ENCODE results near the gene CPN2. TPM values are rescaled to one million over a fixed set of nuclear protein-coding genes. Genes with fewer than 3 reads are reported as not detected.
A peak's percentile ranks its signal among the peaks of the same experiment; 100 is the strongest.

Gene CPN2
- total RNA-seq, 4 donors from 2014 or later: not detected

DNA sequence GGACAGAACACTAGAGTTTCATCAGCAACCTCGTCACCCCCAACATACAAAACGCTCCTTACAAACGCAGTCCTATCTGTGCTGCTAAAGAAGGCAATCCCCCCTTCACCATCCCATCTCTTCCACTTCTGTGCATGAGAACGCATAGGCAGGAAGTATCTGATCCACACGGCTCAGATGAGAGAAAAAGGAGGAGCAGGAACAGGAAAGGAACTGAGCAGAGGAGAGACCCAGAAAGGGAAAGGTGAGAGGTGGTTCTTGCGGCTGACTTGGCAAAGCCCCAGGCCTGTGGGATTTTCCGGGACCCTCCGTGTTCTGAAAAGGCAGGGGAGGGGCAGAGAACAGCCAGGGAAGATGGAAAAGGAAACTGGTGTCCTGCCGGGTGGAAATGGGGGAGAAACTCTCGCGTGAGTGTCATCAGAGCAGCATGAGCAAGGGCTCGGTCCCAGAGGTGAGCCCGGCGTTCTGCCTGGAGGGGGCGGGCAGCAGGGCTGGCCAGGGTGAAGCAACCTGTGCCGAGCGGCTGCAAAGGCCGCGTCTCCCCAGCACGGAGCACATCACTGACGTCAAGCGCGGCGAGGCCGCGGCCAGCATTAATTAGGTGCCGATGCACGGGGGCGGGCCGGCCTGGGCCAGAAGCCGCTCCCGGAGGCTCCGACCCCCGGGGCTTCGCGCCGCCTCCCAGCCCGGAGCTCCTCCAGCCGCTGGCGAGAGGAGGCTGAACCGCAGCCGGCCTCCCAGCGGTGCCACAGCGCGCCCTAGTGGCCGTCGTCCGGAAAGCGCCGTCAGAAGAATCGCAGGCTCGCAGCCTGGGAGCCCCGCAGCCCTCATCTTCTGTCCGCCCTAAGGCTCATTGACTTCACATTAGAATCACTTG is 35.8 kb downstream of the CPN2 start:
- DNase-seq (ENCODE audit: low spot score in 2 of 2): peak; percentile 72 to 73
- peak overlapping the region; percentile 36 to 55 (median 47) for H3K4me3 ChIP-seq
- TF ChIP-seq EP300 (IDR thresholded peaks at IDR 0.05): peak in 1 of 2 donors; percentile 77
- TF ChIP-seq, protein P1, sequence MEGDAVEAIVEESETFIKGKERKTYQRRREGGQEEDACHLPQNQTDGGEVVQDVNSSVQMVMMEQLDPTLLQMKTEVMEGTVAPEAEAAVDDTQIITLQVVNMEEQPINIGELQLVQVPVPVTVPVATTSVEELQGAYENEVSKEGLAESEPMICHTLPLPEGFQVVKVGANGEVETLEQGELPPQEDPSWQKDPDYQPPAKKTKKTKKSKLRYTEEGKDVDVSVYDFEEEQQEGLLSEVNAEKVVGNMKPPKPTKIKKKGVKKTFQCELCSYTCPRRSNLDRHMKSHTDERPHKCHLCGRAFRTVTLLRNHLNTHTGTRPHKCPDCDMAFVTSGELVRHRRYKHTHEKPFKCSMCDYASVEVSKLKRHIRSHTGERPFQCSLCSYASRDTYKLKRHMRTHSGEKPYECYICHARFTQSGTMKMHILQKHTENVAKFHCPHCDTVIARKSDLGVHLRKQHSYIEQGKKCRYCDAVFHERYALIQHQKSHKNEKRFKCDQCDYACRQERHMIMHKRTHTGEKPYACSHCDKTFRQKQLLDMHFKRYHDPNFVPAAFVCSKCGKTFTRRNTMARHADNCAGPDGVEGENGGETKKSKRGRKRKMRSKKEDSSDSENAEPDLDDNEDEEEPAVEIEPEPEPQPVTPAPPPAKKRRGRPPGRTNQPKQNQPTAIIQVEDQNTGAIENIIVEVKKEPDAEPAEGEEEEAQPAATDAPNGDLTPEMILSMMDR (IDR thresholded peaks at IDR 0.05): peak; percentile 93 to 98 (median 94)
- TF ChIP-seq POLR2A (IDR thresholded peaks at IDR 0.05): no peak
- 5 to 6% methylated on average over 33 to 39 of the region's 54 CpGs for WGBS, 2 donors
- H3K36me3 ChIP-seq: no peaks in the 10 kb centered on the region
- H3K4me1 ChIP-seq: peaks cover 0 to 51% (median 16%) of the 10 kb centered on the region in 4 donors
- peaks cover 0 to 10% (median 0%) of the 10 kb centered on the region in 4 donors for H3K9me3 ChIP-seq
- H3K27me3 ChIP-seq: peaks cover 0 to 3% of the 10 kb centered on the region in 2 donors
- H3K27ac ChIP-seq: peak overlapping the region in 3 of 4 donors; percentile 31 to 84 (median 74)

DNA sequence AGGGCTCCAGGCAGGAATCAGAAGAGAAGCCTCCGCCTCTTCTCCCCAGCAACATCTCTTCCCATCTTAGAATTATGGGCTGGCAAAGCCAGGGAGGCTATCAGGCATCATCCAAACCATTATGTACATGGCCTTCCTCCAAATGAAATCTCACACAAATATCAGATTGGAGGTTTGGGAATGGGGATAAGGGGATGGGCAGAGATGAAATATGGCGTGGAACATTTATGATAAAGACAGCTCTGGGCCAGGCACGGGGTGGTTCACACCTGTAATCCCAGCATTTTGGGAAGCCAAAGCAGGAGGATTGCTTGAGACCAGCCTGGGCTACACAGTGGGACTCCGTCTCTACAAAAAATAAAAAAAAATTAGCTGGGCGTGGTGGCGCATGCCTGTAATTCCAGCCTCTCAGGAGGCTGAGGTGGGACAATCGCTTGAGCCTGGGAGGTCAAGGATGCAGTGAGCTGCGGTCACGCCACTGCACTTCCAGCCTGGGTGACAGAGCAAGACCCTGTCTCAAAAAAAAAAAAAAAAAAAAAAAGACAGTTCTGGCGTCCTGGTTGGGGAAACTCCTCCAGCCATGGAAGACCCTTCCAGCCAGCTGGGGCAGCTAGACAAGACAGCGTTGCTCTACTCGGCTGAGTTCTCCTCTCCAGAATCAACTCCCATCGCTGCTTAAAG is 36.6 kb downstream of the CPN2 start:
- DNase-seq (ENCODE audit: low spot score in 2 of 2): no peak
- peak overlapping the region in 2 of 4 donors; percentile 74 to 84 for H3K27ac ChIP-seq
- WGBS, 2 donors: 72 to 81% methylated on average over 13 of the region's 13 CpGs
- H3K4me1 ChIP-seq: peaks cover 0 to 57% (median 16%) of the 10 kb centered on the region in 4 donors
- H3K27me3 ChIP-seq: peaks cover 0 to 3% of the 10 kb centered on the region in 2 donors
- no peaks in the 10 kb centered on the region for H3K36me3 ChIP-seq
- TF ChIP-seq, protein P1 (IDR thresholded peaks at IDR 0.05): no peak
- no peak for TF ChIP-seq EP300 (IDR thresholded peaks at IDR 0.05)
- TF ChIP-seq POLR2A (IDR thresholded peaks at IDR 0.05): no peak
- H3K9me3 ChIP-seq: peaks cover 0 to 10% (median 0%) of the 10 kb centered on the region in 4 donors
- no peak overlapping the region for H3K4me3 ChIP-seq

DNA sequence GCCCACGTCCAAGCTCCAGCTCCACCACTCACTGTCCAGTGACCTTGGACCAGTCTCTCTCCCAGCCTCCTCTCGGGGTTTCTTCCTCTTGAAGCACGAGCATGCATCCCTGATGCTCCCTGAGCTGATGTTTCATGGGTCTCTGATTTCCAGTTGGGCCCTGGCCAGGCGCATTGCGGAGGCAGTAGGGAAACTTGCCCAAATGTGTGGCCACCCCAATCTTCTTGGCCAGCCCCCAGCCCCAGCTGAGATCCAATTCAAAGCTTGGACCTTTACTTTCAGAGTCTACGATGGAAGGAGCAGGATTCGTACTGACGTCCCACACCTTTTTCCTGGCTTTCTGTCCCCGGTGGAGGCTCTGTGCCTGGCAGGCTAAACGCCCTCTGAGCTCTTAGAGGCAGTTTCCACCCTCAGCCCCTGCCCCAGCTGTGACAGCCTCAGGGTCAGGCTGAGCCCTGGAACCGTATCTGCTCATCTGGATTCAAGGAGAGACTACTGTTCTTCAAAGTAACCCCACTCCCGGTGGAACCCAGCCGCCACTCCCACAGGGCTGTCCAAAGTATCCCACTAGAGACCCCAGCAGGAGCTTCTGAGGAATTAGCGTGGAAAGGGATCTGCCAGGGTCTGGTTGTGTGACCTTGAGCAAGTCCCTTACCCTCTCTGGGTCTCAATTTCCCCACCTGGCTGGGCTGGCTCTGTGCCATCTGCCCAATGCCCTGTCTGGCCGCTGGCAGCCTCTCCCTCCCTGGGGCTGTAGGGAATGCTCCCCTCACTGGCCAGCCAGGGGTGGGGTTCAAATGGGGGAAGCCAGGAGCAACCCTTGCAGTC is 37.4 kb downstream of the CPN2 start:
- Histone ChIP-seq H3K27ac (peak overlapping the region in 2 of 4 donors; percentile 63 to 84), H3K4me1 (peaks cover 0 to 62% (median 16%) of the 10 kb centered on the region in 4 donors), H3K9me3 (peaks cover 0 to 2% (median 0%) of the 10 kb centered on the region in 4 donors), H3K36me3 (no peaks in the 10 kb centered on the region), H3K27me3 (peaks cover 0 to 3% of the 10 kb centered on the region in 2 donors), H3K4me3 (no peak overlapping the region)
- TF ChIP-seq EP300 (IDR thresholded peaks at IDR 0.05) (peak in 1 of 2 donors; percentile 13), POLR2A (IDR thresholded peaks at IDR 0.05) (no peak)
- TF ChIP-seq, protein P1 (IDR thresholded peaks at IDR 0.05): no peak
- peak; percentile 48 to 70 for DNase-seq (ENCODE audit: low spot score in 2 of 2)
- WGBS, 2 donors: 57 to 58% methylated on average over 15 of the region's 15 CpGs

DNA sequence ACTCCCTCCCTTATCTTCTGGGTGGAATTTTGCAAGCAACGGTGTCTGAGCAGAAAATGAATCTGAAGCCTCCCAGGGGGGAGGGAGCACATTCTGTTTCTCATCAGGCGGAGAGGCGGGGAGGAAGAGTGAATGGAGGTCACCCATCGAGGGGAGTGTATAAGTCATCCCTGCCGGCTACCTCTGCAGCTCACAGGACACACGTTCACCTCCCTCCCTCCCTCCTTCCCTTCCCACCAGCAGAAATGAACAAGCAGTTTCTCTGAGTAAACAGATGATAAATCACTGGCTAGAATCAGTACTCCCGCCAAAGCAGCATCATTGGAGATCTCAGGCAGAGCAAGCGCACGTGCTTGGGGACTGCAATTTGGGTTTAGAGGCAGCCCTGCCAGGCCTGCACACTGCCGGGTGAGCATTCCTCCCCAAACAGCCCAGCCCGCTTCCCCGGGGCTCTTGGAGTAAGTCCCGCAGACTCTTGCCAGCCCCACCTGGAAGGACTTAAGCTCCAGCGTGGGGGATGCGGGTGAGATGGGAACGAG is 38.3 kb downstream of the CPN2 start:
- TF ChIP-seq EP300 (IDR thresholded peaks at IDR 0.05): peak in 1 of 2 donors; percentile 76
- TF ChIP-seq, protein P1 (IDR thresholded peaks at IDR 0.05): no peak
- DNase-seq (ENCODE audit: low spot score in 2 of 2): peak; percentile 52 to 64

More for the DNA sequence above, 38.3 kb downstream of the CPN2 start:
- Histone ChIP-seq H3K9me3 (no peaks in the 10 kb centered on the region), H3K4me1 (peaks cover 0 to 71% (median 18%) of the 10 kb centered on the region in 4 donors), H3K36me3 (no peaks in the 10 kb centered on the region), H3K4me3 (no peak overlapping the region), H3K27ac (peak overlapping the region in 1 of 4 donors; percentile 63), H3K27me3 (peaks cover 0 to 3% of the 10 kb centered on the region in 2 donors)
- 39 to 41% methylated on average over 15 to 16 of the region's 16 CpGs for WGBS, 2 donors

Data from tibial nerve (tissue), 4 donors.